Measurements from ENCODE around the gene C1QTNF5.

C1QTNF5 gene

DNA sequence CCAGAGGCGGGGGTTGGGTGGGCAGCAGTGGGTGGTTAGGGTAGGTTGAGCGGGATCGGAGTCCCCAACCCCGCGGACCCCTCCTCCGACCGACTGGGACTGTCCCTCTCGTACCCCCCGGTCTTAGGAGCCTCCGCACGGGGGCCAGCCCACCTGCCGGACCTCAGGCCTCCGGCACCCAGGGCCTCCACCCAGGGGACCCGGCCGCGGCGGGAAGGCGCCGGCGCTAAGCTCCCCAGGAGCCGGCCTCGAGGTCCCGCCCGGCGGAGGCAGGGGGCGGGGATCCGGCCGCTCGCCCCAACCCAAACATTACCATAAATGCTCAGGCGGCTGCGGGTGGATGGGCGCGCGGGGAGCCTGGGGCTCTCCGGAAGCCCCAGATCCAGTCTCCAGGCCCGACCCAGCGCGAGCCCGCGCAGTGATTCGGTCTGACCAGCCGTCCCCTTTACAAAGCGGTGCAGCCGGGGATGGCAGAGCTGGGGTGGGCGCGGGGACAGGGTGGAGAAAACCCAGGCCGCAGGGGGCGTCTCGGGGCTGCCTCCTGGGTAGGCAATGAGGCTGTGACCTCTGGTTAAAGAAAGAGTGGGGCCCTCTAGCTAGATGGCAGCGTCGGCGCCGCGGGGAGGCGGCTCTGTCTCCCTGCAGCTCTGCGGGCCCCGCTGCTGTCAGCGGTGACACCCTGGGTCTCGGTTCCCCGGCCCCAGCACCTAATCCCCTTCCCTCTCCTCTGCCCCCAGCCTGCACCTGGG, 19.7 kb downstream of the C1QTNF5 start:
- TF ChIP-seq HDGF (IDR thresholded peaks at IDR 0.05; ENCODE audit: borderline replicate concordance) (0 out of 2 replicates have a peak, but pooled peaks have one; percentile 88), CTBP1 (IDR thresholded peaks at IDR 0.05; ENCODE audit: borderline replicate concordance) (no peak)
- CTCF ChIA-PET, result interaction anchor here (0.5 to 4.3 kb wide), 6 partner anchors 13 to 235 kb away, joined by 3 to 57 read pairs (median 4); no protein-coding TSS in a partner anchor
- POLR2A ChIA-PET, result interaction anchor here (0.6 to 2.1 kb wide), 5 partner anchors 13 to 226 kb away, joined by 3 to 11 read pairs (median 3); partner anchors contain the start of genes C1QTNF5 and RNF26
- peak; percentile 35 for DNase-seq (ENCODE audit: extremely low spot score)

GRCh38 chr11:119320240-119320775, 20.4 kb downstream of the C1QTNF5 start:
- ChIA-PET CTCF (interaction anchor here (4.3 kb wide), 1 partner anchor 18 kb away, joined by 57 read pairs; no protein-coding TSS in a partner anchor), POLR2A (interaction anchor here (0.6 to 2.1 kb wide), 5 partner anchors 14 to 225 kb away, joined by 3 to 11 read pairs (median 3); partner anchors contain the start of gene RNF26)
- TF ChIP-seq ZNF384 (IDR thresholded peaks at IDR 0.05) (no peak), FOXA1 (IDR thresholded peaks at IDR 0.05) (no peak), L3MBTL2 (conservative IDR thresholded peaks at IDR 0.05) (no peak), FOXK2 (IDR thresholded peaks at IDR 0.05) (no peak), HDGF (IDR thresholded peaks at IDR 0.05; ENCODE audit: borderline replicate concordance) (no peak), TARDBP (IDR thresholded peaks at IDR 0.05) (no peak), BHLHE40 (IDR thresholded peaks at IDR 0.05; ENCODE audit: borderline replicate concordance) (no peak), ARNT (IDR thresholded peaks at IDR 0.05) (no peak)
- no peak for DNase-seq (ENCODE audit: extremely low spot score)

DNA sequence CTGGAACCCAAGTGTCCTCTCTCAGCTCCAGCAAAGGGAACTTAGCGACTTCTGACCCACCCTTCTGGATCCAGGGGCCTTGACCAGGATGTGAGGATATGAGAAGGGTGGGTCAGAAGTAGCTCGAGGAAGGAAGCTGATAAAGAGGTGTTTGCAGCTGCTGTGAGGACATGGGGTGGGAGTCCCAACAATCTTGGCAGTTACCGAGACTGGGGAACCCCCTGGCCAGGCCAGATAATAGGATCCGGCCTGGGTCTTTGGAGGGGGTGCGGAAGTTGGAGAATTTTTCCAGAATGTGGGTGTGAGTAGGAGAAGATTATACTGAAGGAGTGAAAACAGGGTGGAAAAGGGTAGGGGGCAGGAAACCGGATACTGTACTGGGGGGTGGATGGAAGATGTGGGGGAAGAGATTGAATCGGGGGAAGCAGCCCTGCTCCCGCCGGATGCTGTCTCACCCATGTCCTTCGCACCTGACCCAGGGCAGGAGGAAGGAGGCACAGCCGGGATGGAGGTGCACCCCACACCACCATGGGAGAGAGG, 20.9 kb downstream of the C1QTNF5 start:
- ChIA-PET POLR2A (interaction anchor here (0.8 to 3.7 kb wide), 3 partner anchors 10 to 70 kb away, joined by 3 to 17 read pairs (median 3); no protein-coding TSS in a partner anchor), CTCF (interaction anchor here (0.7 to 1.0 kb wide), 2 partner anchors 11 to 136 kb away, joined by 3 read pairs; no protein-coding TSS in a partner anchor)
- no peak for TF ChIP-seq ELF4 (IDR thresholded peaks at IDR 0.05)
- TF ChIP-seq ARNT (IDR thresholded peaks at IDR 0.05), result no peak
- no peak for TF ChIP-seq FOXK2 (IDR thresholded peaks at IDR 0.05)
- TF ChIP-seq NFRKB (IDR thresholded peaks at IDR 0.05), result no peak
- TF ChIP-seq PKNOX1 (IDR thresholded peaks at IDR 0.05), result no peak
- no peak for TF ChIP-seq CTBP1 (IDR thresholded peaks at IDR 0.05; ENCODE audit: borderline replicate concordance)
- no peak for TF ChIP-seq BHLHE40 (IDR thresholded peaks at IDR 0.05; ENCODE audit: borderline replicate concordance)
- no peak for TF ChIP-seq ZNF384 (IDR thresholded peaks at IDR 0.05)
- TF ChIP-seq HDGF (IDR thresholded peaks at IDR 0.05; ENCODE audit: borderline replicate concordance), result no peak
- no peak for TF ChIP-seq L3MBTL2 (conservative IDR thresholded peaks at IDR 0.05)
- no peak for TF ChIP-seq SP1 (IDR thresholded peaks at IDR 0.05)
- TF ChIP-seq SUZ12 (IDR thresholded peaks at IDR 0.05), result no peak
- no peak for TF ChIP-seq FOXA1 (IDR thresholded peaks at IDR 0.05)
- TF ChIP-seq LEF1 (IDR thresholded peaks at IDR 0.05; ENCODE audit: borderline replicate concordance), result no peak
- no peak for TF ChIP-seq TARDBP (IDR thresholded peaks at IDR 0.05)
- no peak for TF ChIP-seq FOXM1 (IDR thresholded peaks at IDR 0.05; ENCODE audit: borderline replicate concordance)
- no peak for DNase-seq (ENCODE audit: extremely low spot score)

GRCh38 chr11:119319136-119319699, 21.5 kb downstream of the C1QTNF5 start:
- ChIA-PET CTCF (interaction anchor here (0.7 to 1.0 kb wide), 4 partner anchors 10 to 156 kb away, joined by 3 read pairs; no protein-coding TSS in a partner anchor), POLR2A (interaction anchor here (0.6 to 3.7 kb wide), 4 partner anchors 9 to 155 kb away, joined by 3 to 17 read pairs (median 3); no protein-coding TSS in a partner anchor)
- no peak for DNase-seq (ENCODE audit: extremely low spot score)
- no peak for TF ChIP-seq PKNOX1 (IDR thresholded peaks at IDR 0.05)
- TF ChIP-seq FOXM1 (IDR thresholded peaks at IDR 0.05; ENCODE audit: borderline replicate concordance), result no peak
- TF ChIP-seq CTBP1 (IDR thresholded peaks at IDR 0.05; ENCODE audit: borderline replicate concordance), result no peak

GRCh38 chr11:119318240-119319135, 22.2 kb downstream of the C1QTNF5 start:
- ChIA-PET POLR2A (interaction anchor here (0.6 to 3.7 kb wide), 3 partner anchors 8 to 156 kb away, joined by 3 to 17 read pairs (median 3); no protein-coding TSS in a partner anchor), CTCF (interaction anchor here (0.7 to 1.0 kb wide), 4 partner anchors 10 to 157 kb away, joined by 3 read pairs; no protein-coding TSS in a partner anchor)
- no peak for DNase-seq (ENCODE audit: extremely low spot score)
- TF ChIP-seq LEF1 (IDR thresholded peaks at IDR 0.05; ENCODE audit: borderline replicate concordance) (no peak), ZNF384 (IDR thresholded peaks at IDR 0.05) (no peak), BHLHE40 (IDR thresholded peaks at IDR 0.05; ENCODE audit: borderline replicate concordance) (no peak), ELF4 (IDR thresholded peaks at IDR 0.05) (no peak), NFRKB (IDR thresholded peaks at IDR 0.05) (no peak), FOXM1 (IDR thresholded peaks at IDR 0.05; ENCODE audit: borderline replicate concordance) (no peak), SUZ12 (IDR thresholded peaks at IDR 0.05) (no peak), L3MBTL2 (conservative IDR thresholded peaks at IDR 0.05) (no peak), PKNOX1 (IDR thresholded peaks at IDR 0.05) (no peak), SP1 (IDR thresholded peaks at IDR 0.05) (no peak), HDGF (IDR thresholded peaks at IDR 0.05; ENCODE audit: borderline replicate concordance) (no peak), FOXK2 (IDR thresholded peaks at IDR 0.05) (no peak), CTBP1 (IDR thresholded peaks at IDR 0.05; ENCODE audit: borderline replicate concordance) (no peak), ARNT (IDR thresholded peaks at IDR 0.05) (no peak), TARDBP (IDR thresholded peaks at IDR 0.05) (no peak), FOXA1 (IDR thresholded peaks at IDR 0.05) (no peak)

Data from HEK293T (cell line).